HG03342 (cell line): ENCODE results near the gene SLC45A3.
A peak's percentile ranks its signal among the peaks of the same experiment; 100 is the strongest.
"Not testable (repeated sequence)": the region's sequence is repeated elsewhere in the genome, so short reads cannot be mapped to it uniquely, and the experiment has no call there.

Experiments used
- ATAC-seq: cut with Tn5 transposase; IDR thresholded peaks from one replicate; pipeline ENCODE4 v1.9.1; 2021; ENCODE audit warnings: mild to moderate bottlenecking, moderate library complexity; ENCODE audit not compliant: unreplicated experiment

Gene SLC45A3

DNA sequence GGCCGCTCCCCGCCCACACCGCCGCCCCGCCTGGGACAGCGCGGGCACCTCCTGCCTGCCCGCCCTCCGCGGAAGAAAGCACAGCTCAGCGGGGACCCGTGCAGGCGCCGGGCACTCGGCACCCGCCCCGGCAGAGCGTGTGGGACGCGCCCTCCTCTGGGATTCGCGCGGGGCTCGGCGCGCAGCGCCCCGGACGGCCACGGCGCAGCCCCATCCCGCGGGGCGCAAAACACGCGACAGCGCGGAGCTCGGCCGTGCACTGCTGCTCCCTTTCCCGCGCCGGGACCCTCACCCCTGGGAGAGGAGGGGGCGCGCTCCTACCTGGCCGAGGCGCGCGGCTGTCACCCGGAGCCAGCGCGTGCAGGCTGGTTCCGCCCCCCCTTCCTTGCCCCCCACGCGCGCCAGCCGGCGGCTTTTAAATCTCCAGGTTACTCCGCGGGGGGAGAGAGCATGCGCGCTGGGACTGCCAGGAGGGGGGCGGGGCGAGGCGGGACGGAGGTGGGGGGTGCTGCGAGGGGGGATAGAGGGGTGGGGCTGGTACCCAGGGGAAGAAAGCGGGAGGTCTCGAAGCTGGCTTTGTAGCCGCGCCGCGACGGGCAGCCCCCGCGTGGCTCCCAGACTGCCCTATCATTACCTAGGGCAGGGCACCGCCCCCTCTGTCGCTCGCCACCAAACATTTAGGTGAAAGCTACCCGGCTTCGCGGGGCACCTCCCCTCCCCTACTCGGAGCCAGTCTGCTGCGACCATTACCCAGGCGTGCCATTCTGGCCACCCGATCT is at the start of gene SLC45A3:
TSS of gene SLC45A3 (minus strand) at position 437 of the 779 bp plus-strand sequence. CDS start 15,853 bp downstream, outside the sequence.
- no peak for ATAC-seq

DNA sequence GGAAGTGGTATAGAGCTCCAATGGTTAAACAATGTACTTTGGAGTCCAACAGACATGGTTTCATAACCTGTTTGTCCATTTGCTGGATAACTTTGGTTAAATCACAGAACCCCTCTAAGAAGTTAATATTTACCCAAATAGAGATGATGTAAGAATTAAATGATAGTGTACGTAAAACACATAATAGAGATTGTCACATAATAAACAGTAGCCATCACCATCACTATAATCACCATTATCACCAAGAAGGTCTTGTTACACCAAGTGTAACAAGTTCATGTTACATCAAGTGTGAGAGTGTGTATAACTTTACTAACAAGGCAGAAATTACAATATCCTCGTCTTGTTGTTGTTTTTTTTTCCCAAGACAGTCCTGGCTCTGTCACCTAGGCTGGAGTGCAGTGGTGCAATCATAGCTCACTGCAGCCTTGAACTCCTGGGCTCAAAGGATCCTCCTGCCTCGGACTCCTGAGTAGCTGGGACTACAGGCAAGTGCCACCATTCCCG is 46.4 kb upstream of the SLC45A3 start:
- ATAC-seq = no peak

DNA sequence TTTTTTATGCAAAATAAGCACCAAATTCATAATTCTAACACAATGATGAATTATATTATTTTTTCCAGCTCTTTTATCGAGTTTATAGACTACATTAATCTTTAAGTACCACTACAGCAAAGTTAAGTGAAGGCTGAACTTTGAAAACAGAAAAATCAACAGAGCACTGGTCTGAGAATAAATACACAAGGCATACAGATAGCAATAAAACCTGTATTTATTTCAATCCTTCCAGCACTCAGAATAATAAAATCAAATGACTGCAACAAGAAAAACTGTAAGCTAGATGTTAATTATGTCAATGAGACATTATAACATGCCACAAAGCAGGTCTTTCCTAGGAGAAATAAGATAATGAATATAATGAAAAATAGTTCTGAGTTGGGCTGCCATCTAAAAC is 45.2 kb upstream of the SLC45A3 start:
- ATAC-seq = no peak

GRCh38 chr1:205720740-205721139 is 40.4 kb upstream of the SLC45A3 start:
- ATAC-seq = not testable (repeated sequence)

GRCh38 chr1:205719762-205720161 is 39.5 kb upstream of the SLC45A3 start:
- no peak for ATAC-seq

DNA sequence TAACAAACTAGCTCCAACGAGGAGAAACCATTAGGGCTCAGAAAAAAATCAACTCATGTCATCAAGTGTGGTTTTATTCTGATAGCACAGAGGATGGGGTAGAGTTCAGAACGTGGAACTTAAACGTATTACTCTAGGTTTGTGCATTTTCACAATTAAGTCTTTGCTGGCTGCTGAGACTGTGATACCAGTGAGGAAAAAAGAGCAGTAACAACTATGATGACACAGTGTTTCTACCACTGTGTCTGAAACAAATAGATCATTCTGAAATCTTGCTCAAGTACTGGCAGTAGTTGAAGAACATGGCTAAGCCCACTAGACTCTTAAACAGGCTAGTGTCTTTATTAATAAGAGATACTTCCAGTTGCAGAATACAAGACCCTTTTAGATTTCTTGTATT is 38.7 kb upstream of the SLC45A3 start:
- ATAC-seq = no peak

- ATAC-seq = no peak
These were observed 36.2 kb upstream of the SLC45A3 start for GRCh38 chr1:205716371-205717132.

- no peak for ATAC-seq
These were observed 35.3 kb upstream of the SLC45A3 start for GRCh38 chr1:205715628-205716027.

DNA sequence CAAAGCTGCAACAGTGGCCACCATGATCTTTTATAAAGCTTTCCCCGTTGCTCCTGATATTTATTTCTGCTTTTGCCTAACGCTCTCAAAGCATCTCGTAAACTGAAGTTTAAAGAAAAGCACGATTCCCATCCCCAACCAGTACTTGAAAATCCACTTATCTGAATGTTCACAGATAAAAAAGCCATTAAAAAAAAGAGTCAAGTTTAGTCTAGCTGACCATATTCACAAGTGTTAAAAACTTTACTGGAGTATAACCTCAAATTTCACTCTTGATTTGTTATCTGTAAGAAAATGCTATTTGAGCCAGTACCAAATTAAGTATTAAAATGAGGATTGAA is 34.6 kb upstream of the SLC45A3 start:
- no peak for ATAC-seq

GRCh38 chr1:205714190-205714905 is 34.0 kb upstream of the SLC45A3 start:
- ATAC-seq = no peak

- peak; percentile 66 for ATAC-seq
These were observed 31.1 kb upstream of the SLC45A3 start for GRCh38 chr1:205711105-205712048.

DNA sequence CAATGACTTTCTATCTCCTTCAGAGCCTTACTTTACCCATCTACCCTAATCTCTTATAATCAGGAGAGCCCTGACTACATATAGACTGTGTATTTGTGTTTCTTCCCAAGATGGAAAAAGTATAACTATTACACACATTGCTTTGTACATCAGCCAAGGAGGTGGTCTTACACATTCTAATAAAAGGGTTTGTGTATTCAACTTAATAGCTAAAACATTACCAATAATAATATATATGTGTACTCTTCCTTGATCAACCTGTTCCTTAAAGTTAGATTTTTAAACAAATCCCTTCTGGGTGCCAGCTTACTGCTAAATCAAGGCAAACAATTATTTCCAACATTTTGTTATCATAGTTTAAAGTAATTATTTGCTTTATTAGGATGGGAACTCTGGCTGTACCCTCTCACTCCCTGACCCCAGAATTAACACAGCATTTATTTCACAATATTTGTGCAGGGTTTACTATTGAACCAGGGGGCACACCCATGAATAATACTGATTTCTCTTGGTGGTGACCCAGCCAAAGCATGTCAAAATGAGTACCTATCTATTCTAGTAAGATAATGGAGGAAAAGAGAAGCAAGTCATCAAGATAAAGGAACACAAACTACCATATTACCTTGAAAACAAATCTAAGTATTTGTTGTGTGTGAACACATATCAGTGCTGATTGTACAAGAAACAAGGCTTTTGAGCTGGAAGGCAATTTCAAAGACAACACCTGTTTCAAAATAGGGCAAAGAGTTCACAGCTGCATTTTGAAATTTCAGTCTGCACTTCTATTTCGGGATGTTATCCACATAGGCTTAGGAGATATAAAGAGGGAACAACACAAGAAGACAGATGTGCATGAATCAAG is 30.1 kb upstream of the SLC45A3 start:
- ATAC-seq = no peak

DNA sequence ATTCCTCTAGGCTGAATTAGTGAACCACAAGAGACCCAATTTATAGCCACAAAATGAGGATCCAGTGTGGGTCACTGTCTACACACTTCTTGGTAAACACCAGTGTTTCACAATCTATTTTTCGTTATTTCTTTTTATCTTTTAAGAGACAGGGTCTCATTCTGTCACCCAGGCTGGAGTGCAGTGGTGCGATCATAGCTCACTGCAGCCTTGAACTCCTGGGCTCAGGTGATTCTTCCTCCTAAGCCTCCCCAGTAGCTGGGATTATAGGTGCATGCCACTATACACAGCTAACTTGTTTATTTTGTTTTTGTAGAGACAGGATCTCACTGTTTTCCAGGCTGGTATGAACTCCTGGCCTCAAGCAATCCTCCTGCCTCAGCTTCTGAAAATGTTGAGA is 29.3 kb upstream of the SLC45A3 start:
- no peak for ATAC-seq

DNA sequence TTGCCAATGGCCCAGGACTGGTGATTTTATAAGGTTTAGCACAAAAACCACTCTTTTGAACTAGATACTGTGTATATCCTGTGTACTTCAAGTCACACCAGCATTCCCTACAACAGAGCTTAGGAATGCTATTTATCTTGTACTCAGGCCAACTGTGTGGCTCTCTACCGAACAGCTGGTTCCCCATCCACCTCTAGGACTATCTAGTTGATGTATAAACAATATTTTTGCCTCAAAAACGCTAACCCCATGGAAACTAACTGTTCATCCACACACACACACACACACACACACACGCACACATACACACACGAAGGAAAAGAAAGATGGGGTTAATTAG is 28.7 kb upstream of the SLC45A3 start:
- ATAC-seq = no peak

GRCh38 chr1:205706601-205707502 is 26.5 kb upstream of the SLC45A3 start:
- no peak for ATAC-seq

- ATAC-seq = no peak
These were observed 24.6 kb upstream of the SLC45A3 start for GRCh38 chr1:205704903-205705302.

DNA sequence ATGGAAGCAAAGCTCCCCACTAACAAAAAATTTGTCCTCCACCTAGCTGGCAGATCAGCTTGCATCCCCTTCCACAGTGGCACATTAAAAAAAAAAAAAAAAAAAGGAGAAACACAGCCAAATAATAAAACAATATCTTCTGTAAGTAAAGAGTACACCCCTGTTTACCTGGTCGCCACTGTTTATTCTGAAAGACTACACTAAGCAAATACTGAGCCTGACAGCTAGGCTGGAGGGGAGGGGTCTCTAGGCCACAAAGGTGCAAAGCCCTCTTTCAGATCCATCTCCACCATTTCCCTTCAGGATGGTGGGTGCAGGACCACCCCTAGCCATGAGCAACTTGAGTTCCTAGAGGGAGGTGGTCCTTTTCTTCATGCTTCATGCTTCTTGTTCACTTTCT is 22.8 kb upstream of the SLC45A3 start:
- ATAC-seq = no peak

GRCh38 chr1:205701891-205702290 is 21.6 kb upstream of the SLC45A3 start:
- ATAC-seq = no peak

- ATAC-seq = no peak
These were observed 21.1 kb upstream of the SLC45A3 start for GRCh38 chr1:205701420-205701819.
